ENCODE data around the gene CAMKK1.

CAMKK1 gene

GRCh38 chr17:3827124-3827773 lies 65.6 kb downstream of the CAMKK1 start:
- H3K27me3 ChIP-seq (ENCODE audit: insufficient read depth, insufficient read length), result no peaks in the 10 kb centered on the region
- H3K4me1 ChIP-seq (ENCODE audit: insufficient read depth, insufficient read length), result no peaks in the 10 kb centered on the region
- TF ChIP-seq YY1 (IDR thresholded peaks at IDR 0.05; ENCODE audit: insufficient read depth, insufficient read length) (no peak), SUZ12 (IDR thresholded peaks at IDR 0.05; ENCODE audit: extremely low read depth, insufficient read depth, insufficient read length) (no peak), ZNF274 (IDR thresholded peaks at IDR 0.05; ENCODE audit: low read depth, low read length) (no peak)
- H3K9ac ChIP-seq (ENCODE audit: insufficient read length, low read depth), result no peak overlapping the region
- peak; percentile 39 for DNase-seq (ENCODE audit: low read depth, low spot score)
- no peaks in the 10 kb centered on the region for H3K9me3 ChIP-seq (ENCODE audit: insufficient read depth, low read length)
- H3K36me3 ChIP-seq (ENCODE audit: insufficient read depth, insufficient read length, low read length), result peaks cover 56% of the 10 kb centered on the region
- H3K4me3 ChIP-seq (ENCODE audit: insufficient read length, low read depth), result no peak overlapping the region

GRCh38 chr17:3826191-3826590 lies 66.7 kb downstream of the CAMKK1 start:
- Histone ChIP-seq H3K4me3 (ENCODE audit: insufficient read length, low read depth) (no peak overlapping the region), H3K9ac (ENCODE audit: insufficient read length, low read depth) (no peak overlapping the region), H3K36me3 (ENCODE audit: insufficient read depth, insufficient read length, low read length) (peaks cover 65% of the 10 kb centered on the region), H3K9me3 (ENCODE audit: insufficient read depth, low read length) (no peaks in the 10 kb centered on the region), H3K27me3 (ENCODE audit: insufficient read depth, insufficient read length) (no peaks in the 10 kb centered on the region), H3K4me1 (ENCODE audit: insufficient read depth, insufficient read length) (no peaks in the 10 kb centered on the region)
- no peak for TF ChIP-seq SUZ12 (IDR thresholded peaks at IDR 0.05; ENCODE audit: extremely low read depth, insufficient read depth, insufficient read length)
- TF ChIP-seq YY1 (IDR thresholded peaks at IDR 0.05; ENCODE audit: insufficient read depth, insufficient read length), result no peak
- no peak for TF ChIP-seq ZNF274 (IDR thresholded peaks at IDR 0.05; ENCODE audit: low read depth, low read length)
- DNase-seq (ENCODE audit: low read depth, low spot score), result no peak

- no peak for DNase-seq (ENCODE audit: low read depth, low spot score)
- H3K4me3 ChIP-seq (ENCODE audit: insufficient read length, low read depth), result no peak overlapping the region
- H3K9me3 ChIP-seq (ENCODE audit: insufficient read depth, low read length), result no peaks in the 10 kb centered on the region
- H3K9ac ChIP-seq (ENCODE audit: insufficient read length, low read depth), result no peak overlapping the region
- TF ChIP-seq SUZ12 (IDR thresholded peaks at IDR 0.05; ENCODE audit: extremely low read depth, insufficient read depth, insufficient read length) (no peak), YY1 (IDR thresholded peaks at IDR 0.05; ENCODE audit: insufficient read depth, insufficient read length) (no peak), ZNF274 (IDR thresholded peaks at IDR 0.05; ENCODE audit: low read depth, low read length) (no peak)
- H3K36me3 ChIP-seq (ENCODE audit: insufficient read depth, insufficient read length, low read length), result peaks cover 76% of the 10 kb centered on the region
- H3K4me1 ChIP-seq (ENCODE audit: insufficient read depth, insufficient read length), result peaks cover 2% of the 10 kb centered on the region
- no peaks in the 10 kb centered on the region for H3K27me3 ChIP-seq (ENCODE audit: insufficient read depth, insufficient read length)
These were observed 71.8 kb downstream of the CAMKK1 start for GRCh38 chr17:3821101-3821500.

- H3K9me3 ChIP-seq (ENCODE audit: insufficient read depth, low read length), result no peaks in the 10 kb centered on the region
- no peak overlapping the region for H3K4me3 ChIP-seq (ENCODE audit: insufficient read length, low read depth)
- DNase-seq (ENCODE audit: low read depth, low spot score), result no peak
- H3K27me3 ChIP-seq (ENCODE audit: insufficient read depth, insufficient read length), result no peaks in the 10 kb centered on the region
- no peak overlapping the region for H3K9ac ChIP-seq (ENCODE audit: insufficient read length, low read depth)
- H3K36me3 ChIP-seq (ENCODE audit: insufficient read depth, insufficient read length, low read length), result peaks cover 78% of the 10 kb centered on the region
- H3K4me1 ChIP-seq (ENCODE audit: insufficient read depth, insufficient read length), result peaks cover 2% of the 10 kb centered on the region
- TF ChIP-seq SUZ12 (IDR thresholded peaks at IDR 0.05; ENCODE audit: extremely low read depth, insufficient read depth, insufficient read length) (no peak), ZNF274 (IDR thresholded peaks at IDR 0.05; ENCODE audit: low read depth, low read length) (no peak), YY1 (IDR thresholded peaks at IDR 0.05; ENCODE audit: insufficient read depth, insufficient read length) (no peak)
These were observed 74.1 kb downstream of the CAMKK1 start for GRCh38 chr17:3818786-3819185.

GRCh38 chr17:3817851-3818605 lies 74.8 kb downstream of the CAMKK1 start:
- Histone ChIP-seq H3K4me3 (ENCODE audit: insufficient read length, low read depth) (no peak overlapping the region), H3K9me3 (ENCODE audit: insufficient read depth, low read length) (no peaks in the 10 kb centered on the region), H3K27me3 (ENCODE audit: insufficient read depth, insufficient read length) (no peaks in the 10 kb centered on the region), H3K36me3 (ENCODE audit: insufficient read depth, insufficient read length, low read length) (peaks cover 81% of the 10 kb centered on the region), H3K4me1 (ENCODE audit: insufficient read depth, insufficient read length) (peaks cover 4% of the 10 kb centered on the region), H3K9ac (ENCODE audit: insufficient read length, low read depth) (no peak overlapping the region)
- DNase-seq (ENCODE audit: low read depth, low spot score), result no peak
- TF ChIP-seq SUZ12 (IDR thresholded peaks at IDR 0.05; ENCODE audit: extremely low read depth, insufficient read depth, insufficient read length) (no peak), ZNF274 (IDR thresholded peaks at IDR 0.05; ENCODE audit: low read depth, low read length) (no peak), YY1 (IDR thresholded peaks at IDR 0.05; ENCODE audit: insufficient read depth, insufficient read length) (no peak)

- Histone ChIP-seq H3K4me1 (ENCODE audit: insufficient read depth, insufficient read length) (peaks cover 4% of the 10 kb centered on the region), H3K36me3 (ENCODE audit: insufficient read depth, insufficient read length, low read length) (peaks cover 83% of the 10 kb centered on the region)
- TF ChIP-seq YY1 (IDR thresholded peaks at IDR 0.05; ENCODE audit: insufficient read depth, insufficient read length) (no peak), ZNF274 (IDR thresholded peaks at IDR 0.05; ENCODE audit: low read depth, low read length) (no peak), SUZ12 (IDR thresholded peaks at IDR 0.05; ENCODE audit: extremely low read depth, insufficient read depth, insufficient read length) (no peak)
These were observed 76.9 kb downstream of the CAMKK1 start for GRCh38 chr17:3815925-3816324.

GRCh38 chr17:3815122-3815521 lies 77.7 kb downstream of the CAMKK1 start:
- Histone ChIP-seq H3K4me3 (ENCODE audit: insufficient read length, low read depth) (no peak overlapping the region), H3K36me3 (ENCODE audit: insufficient read depth, insufficient read length, low read length) (peaks cover 84% of the 10 kb centered on the region)
- TF ChIP-seq SUZ12 (IDR thresholded peaks at IDR 0.05; ENCODE audit: extremely low read depth, insufficient read depth, insufficient read length) (no peak), YY1 (IDR thresholded peaks at IDR 0.05; ENCODE audit: insufficient read depth, insufficient read length) (no peak), ZNF274 (IDR thresholded peaks at IDR 0.05; ENCODE audit: low read depth, low read length) (no peak)

More at GRCh38 chr17:3815925-3816324, 76.9 kb downstream of the CAMKK1 start:
- Histone ChIP-seq H3K9ac (ENCODE audit: insufficient read length, low read depth) (no peak overlapping the region), H3K4me3 (ENCODE audit: insufficient read length, low read depth) (no peak overlapping the region), H3K27me3 (ENCODE audit: insufficient read depth, insufficient read length) (no peaks in the 10 kb centered on the region), H3K9me3 (ENCODE audit: insufficient read depth, low read length) (no peaks in the 10 kb centered on the region)
- no peak for DNase-seq (ENCODE audit: low read depth, low spot score)

More at GRCh38 chr17:3815122-3815521, 77.7 kb downstream of the CAMKK1 start:
- no peaks in the 10 kb centered on the region for H3K27me3 ChIP-seq (ENCODE audit: insufficient read depth, insufficient read length)
- peaks cover 4% of the 10 kb centered on the region for H3K4me1 ChIP-seq (ENCODE audit: insufficient read depth, insufficient read length)
- H3K9me3 ChIP-seq (ENCODE audit: insufficient read depth, low read length), result no peaks in the 10 kb centered on the region
- H3K9ac ChIP-seq (ENCODE audit: insufficient read length, low read depth), result no peak overlapping the region
- DNase-seq (ENCODE audit: low read depth, low spot score), result no peak

Measured in NT2/D1 (cell line).